GM12878 (cell line): ENCODE data around the gene LDLRAD4.

ENCODE experiments used
- CTCF ChIP-seq, 3 experiments: IDR thresholded peaks in 2 of 3; conservative IDR thresholded peaks in 1 of 3; 2 replicates each; pipeline ENCODE4 v1.5.1; 2011; ENCODE audit warnings: low read depth in 3 of 3, low read length in 3 of 3, mild to moderate bottlenecking in 3 of 3, control low read depth in 2 of 3, moderate library complexity in 2 of 3, inconsistent platforms in 1 of 3, mixed read lengths in 1 of 3; ENCODE audit not compliant: control insufficient read depth in 2 of 3, insufficient read depth in 1 of 3; ENCODE audit errors: extremely low read depth in 1 of 3
- ELK1 ChIP-seq: IDR thresholded peaks from 2 replicates; pipeline ENCODE4 v1.6.1; 2012; ENCODE audit warnings: low read depth, low read length, improper control_type of control experiment
- RCOR1 ChIP-seq: conservative IDR thresholded peaks from 2 replicates; pipeline ENCODE4 v1.6.1; 2012; ENCODE audit warnings: low read depth, low read length, improper control_type of control experiment

- TF ChIP-seq RCOR1 (no peak), ELK1 (no peak), CTCF (IDR thresholded peaks at IDR 0.05 in 2 of 3, conservative IDR thresholded peaks at IDR 0.05 in 1 of 3; ENCODE audit: control insufficient read depth in 2 of 3, extremely low read depth in 1 of 3, insufficient read depth in 1 of 3, low read depth in 3 of 3, low read length in 3 of 3) (no peak)
Observed at GRCh38 chr18:13179566-13180113, 38.9 kb upstream of the LDLRAD4 start.
